Activated naive CD4-positive, alpha-beta T cell treated with anti-CD3 and anti-CD28 coated beads, Interleukin-2, amount 10 ng/mL, durations not matched to agents 7 days and 5 days (primary cell): Measurements from ENCODE around the gene USP40.

ENCODE experiments used
- CTCF ChIA-PET: fragments of 350-600 bp; sonication (Branson Sonifier 250); formaldehyde crosslinking; loops from one replicate; lab custom pipeline; 2021; ENCODE audit warnings: antibody characterized with exemption; lab: Charles Lee
- DNase-seq: peaks from one replicate; pipeline ENCODE4 v3.0.0-alpha.2; 2020
- H3K27ac Mint-ChIP-seq: one replicate; pipeline ENCODE4 v1.8.0; 2021; ENCODE audit warnings: mild to moderate bottlenecking, moderate library complexity, mixed read lengths
- H3K27me3 Mint-ChIP-seq: one replicate; pipeline ENCODE4 v1.8.0; 2021; ENCODE audit warnings: mild to moderate bottlenecking, mixed read lengths
- H3K36me3 Mint-ChIP-seq: one replicate; pipeline ENCODE4 v1.8.0; 2021; ENCODE audit warnings: mixed read lengths
- H3K4me1 Mint-ChIP-seq: one replicate; pipeline ENCODE4 v1.8.0; 2021; ENCODE audit warnings: mixed read lengths
- H3K4me3 Mint-ChIP-seq: one replicate; pipeline ENCODE4 v1.8.0; 2021; ENCODE audit warnings: mild to moderate bottlenecking, moderate library complexity, mixed read lengths
- H3K9me3 Mint-ChIP-seq: one replicate; pipeline ENCODE4 v1.8.0; 2021; ENCODE audit warnings: mixed read lengths

The USP40 gene

GRCh38 chr2:233497692-233498091, 68.9 kb downstream of the USP40 start:
- Mint-ChIP-seq H3K36me3 (peaks cover 17% of the 10 kb centered on the region), H3K27ac (no peak overlapping the region), H3K27me3 (no peaks in the 10 kb centered on the region), H3K4me3 (no peak overlapping the region), H3K9me3 (peaks cover 10% of the 10 kb centered on the region), H3K4me1 (peaks cover 6% of the 10 kb centered on the region)
- CTCF ChIA-PET = interaction anchor here (1.7 kb wide), 1 partner anchor 214 kb away, joined by 3 read pairs; no protein-coding TSS in a partner anchor
- no peak for DNase-seq

- H3K27me3 Mint-ChIP-seq = no peaks in the 10 kb centered on the region
- CTCF ChIA-PET = no interaction called here
Observed at GRCh38 chr2:233495503-233496496, 70.8 kb downstream of the USP40 start.

GRCh38 chr2:233492751-233493150, 73.8 kb downstream of the USP40 start:
- no peak for DNase-seq
- Mint-ChIP-seq H3K27ac (no peak overlapping the region), H3K36me3 (peaks cover 6% of the 10 kb centered on the region), H3K9me3 (no peaks in the 10 kb centered on the region), H3K27me3 (no peaks in the 10 kb centered on the region), H3K4me1 (peaks cover 2% of the 10 kb centered on the region), H3K4me3 (no peak overlapping the region)
- CTCF ChIA-PET = no interaction called here

More at GRCh38 chr2:233495503-233496496, 70.8 kb downstream of the USP40 start:
- H3K27ac Mint-ChIP-seq = no peak overlapping the region
- H3K9me3 Mint-ChIP-seq = no peaks in the 10 kb centered on the region
- H3K4me1 Mint-ChIP-seq = peaks cover 6% of the 10 kb centered on the region
- no peak overlapping the region for H3K4me3 Mint-ChIP-seq
- H3K36me3 Mint-ChIP-seq = peaks cover 4% of the 10 kb centered on the region
- no peak for DNase-seq

- Mint-ChIP-seq H3K4me3 (no peak overlapping the region), H3K9me3 (no peaks in the 10 kb centered on the region), H3K36me3 (peaks cover 6% of the 10 kb centered on the region), H3K4me1 (no peaks in the 10 kb centered on the region), H3K27ac (no peak overlapping the region), H3K27me3 (no peaks in the 10 kb centered on the region)
- CTCF ChIA-PET = no interaction called here
- DNase-seq = no peak
Observed at GRCh38 chr2:233492078-233492477, 74.5 kb downstream of the USP40 start.

- CTCF ChIA-PET = no interaction called here
- Mint-ChIP-seq H3K27me3 (no peaks in the 10 kb centered on the region), H3K9me3 (no peaks in the 10 kb centered on the region), H3K4me1 (no peaks in the 10 kb centered on the region), H3K27ac (no peak overlapping the region), H3K36me3 (peaks cover 6% of the 10 kb centered on the region), H3K4me3 (no peak overlapping the region)
- DNase-seq = no peak
Observed at GRCh38 chr2:233491326-233491725, 75.3 kb downstream of the USP40 start.

GRCh38 chr2:233490831-233491230, 75.8 kb downstream of the USP40 start:
- Mint-ChIP-seq H3K36me3 (peaks cover 6% of the 10 kb centered on the region), H3K4me1 (no peaks in the 10 kb centered on the region), H3K27ac (no peak overlapping the region), H3K4me3 (no peak overlapping the region), H3K9me3 (no peaks in the 10 kb centered on the region), H3K27me3 (no peaks in the 10 kb centered on the region)
- CTCF ChIA-PET = no interaction called here
- no peak for DNase-seq

- DNase-seq = no peak
- Mint-ChIP-seq H3K27me3 (no peaks in the 10 kb centered on the region), H3K36me3 (peaks cover 8% of the 10 kb centered on the region), H3K9me3 (no peaks in the 10 kb centered on the region), H3K27ac (no peak overlapping the region), H3K4me1 (no peaks in the 10 kb centered on the region), H3K4me3 (no peak overlapping the region)
- CTCF ChIA-PET = interaction anchor here (1.0 kb wide), 1 partner anchor 14 kb away, joined by 8 read pairs; no protein-coding TSS in a partner anchor
Observed at GRCh38 chr2:233489666-233490065, 76.9 kb downstream of the USP40 start.

GRCh38 chr2:233489143-233489542, 77.4 kb downstream of the USP40 start:
- CTCF ChIA-PET = interaction anchor here (1.0 kb wide), 1 partner anchor 15 kb away, joined by 8 read pairs; no protein-coding TSS in a partner anchor
- Mint-ChIP-seq H3K36me3 (peaks cover 8% of the 10 kb centered on the region), H3K4me3 (no peak overlapping the region), H3K27me3 (no peaks in the 10 kb centered on the region), H3K4me1 (no peaks in the 10 kb centered on the region), H3K27ac (no peak overlapping the region), H3K9me3 (no peaks in the 10 kb centered on the region)
- no peak for DNase-seq

GRCh38 chr2:233487748-233488345, 78.7 kb downstream of the USP40 start:
- Mint-ChIP-seq H3K27me3 (no peaks in the 10 kb centered on the region), H3K27ac (no peak overlapping the region), H3K4me1 (no peaks in the 10 kb centered on the region), H3K4me3 (no peak overlapping the region), H3K36me3 (peaks cover 9% of the 10 kb centered on the region), H3K9me3 (no peaks in the 10 kb centered on the region)
- CTCF ChIA-PET = no interaction called here
- no peak for DNase-seq

- no peak overlapping the region for H3K4me3 Mint-ChIP-seq
- no peaks in the 10 kb centered on the region for H3K9me3 Mint-ChIP-seq
- peaks cover 9% of the 10 kb centered on the region for H3K36me3 Mint-ChIP-seq
- no peaks in the 10 kb centered on the region for H3K27me3 Mint-ChIP-seq
- CTCF ChIA-PET = no interaction called here
- DNase-seq = no peak
- no peak overlapping the region for H3K27ac Mint-ChIP-seq
- no peaks in the 10 kb centered on the region for H3K4me1 Mint-ChIP-seq
Observed at GRCh38 chr2:233486778-233487552, 79.6 kb downstream of the USP40 start.

- H3K27ac Mint-ChIP-seq = no peak overlapping the region
- peaks cover 9% of the 10 kb centered on the region for H3K36me3 Mint-ChIP-seq
- no peak for DNase-seq
- H3K4me1 Mint-ChIP-seq = no peaks in the 10 kb centered on the region
- no peaks in the 10 kb centered on the region for H3K27me3 Mint-ChIP-seq
- no peak overlapping the region for H3K4me3 Mint-ChIP-seq
- CTCF ChIA-PET = no interaction called here
- no peaks in the 10 kb centered on the region for H3K9me3 Mint-ChIP-seq
Observed at GRCh38 chr2:233486357-233486756, 80.2 kb downstream of the USP40 start.

GRCh38 chr2:233485726-233486125, 80.9 kb downstream of the USP40 start:
- DNase-seq = no peak
- CTCF ChIA-PET = no interaction called here
- Mint-ChIP-seq H3K4me3 (no peak overlapping the region), H3K4me1 (no peaks in the 10 kb centered on the region), H3K27me3 (no peaks in the 10 kb centered on the region), H3K9me3 (no peaks in the 10 kb centered on the region), H3K27ac (no peak overlapping the region), H3K36me3 (peaks cover 9% of the 10 kb centered on the region)

GRCh38 chr2:233482616-233483015, 84.0 kb downstream of the USP40 start:
- Mint-ChIP-seq H3K9me3 (no peaks in the 10 kb centered on the region), H3K27me3 (no peaks in the 10 kb centered on the region), H3K36me3 (peaks cover 3% of the 10 kb centered on the region), H3K4me3 (no peak overlapping the region), H3K4me1 (no peaks in the 10 kb centered on the region), H3K27ac (no peak overlapping the region)
- CTCF ChIA-PET = no interaction called here
- no peak for DNase-seq
